Mesodermal cell (in vitro differentiated cells): ENCODE measurements around the gene SDK2.

Experiments used
- H3K27ac ChIP-seq: 2 replicates; pipeline ENCODE4 v1.7.0; 2013; ENCODE audit warnings: mild to moderate bottlenecking, low read depth, low read length, moderate library complexity; ENCODE audit not compliant: severe bottlenecking
- H3K36me3 ChIP-seq: 2 replicates; pipeline ENCODE4 v1.7.1; 2013; ENCODE audit warnings: mild to moderate bottlenecking, low read length, moderate library complexity; ENCODE audit not compliant: control insufficient read depth, insufficient read depth
- H3K4me1 ChIP-seq: one replicate; pipeline ENCODE4 v1.7.1; 2013; ENCODE audit warnings: mild to moderate bottlenecking, low read length; ENCODE audit not compliant: insufficient read depth, control insufficient read depth, poor library complexity, severe bottlenecking
- H3K4me3 ChIP-seq: 2 replicates; pipeline ENCODE4 v1.7.0; 2013; ENCODE audit warnings: low read length, control low read depth, mild to moderate bottlenecking; ENCODE audit not compliant: insufficient read depth, poor library complexity, severe bottlenecking; ENCODE audit errors: extremely low read depth
- H3K9me3 ChIP-seq: 2 replicates; pipeline ENCODE4 v1.7.1; 2013; ENCODE audit warnings: mild to moderate bottlenecking, low read length, moderate library complexity; ENCODE audit not compliant: control insufficient read depth
- WGBS, 2 experiments: methylation state at CpG; one replicate each; pipeline ENCODE4 v1.1.5; 2013; ENCODE audit warnings: missing lambda C conversion rate in 2 of 2; ENCODE audit not compliant: insufficient coverage in 2 of 2; 5-methylcytosine and 5-hydroxymethylcytosine counted together

Gene SDK2

GRCh38 chr17:73555199-73555960, 88.9 kb downstream of the SDK2 start:
- no peaks in the 10 kb centered on the region for H3K36me3 ChIP-seq
- H3K27ac ChIP-seq = no peak overlapping the region
- H3K4me1 ChIP-seq = peaks cover 12% of the 10 kb centered on the region
- WGBS, 2 experiments = 88 to 92% methylated on average over 12 to 13 of the region's 13 CpGs
- H3K4me3 ChIP-seq = no peak overlapping the region
- H3K9me3 ChIP-seq = no peaks in the 10 kb centered on the region

GRCh38 chr17:73554498-73554897, 89.7 kb downstream of the SDK2 start:
- Histone ChIP-seq H3K4me1 (peaks cover 15% of the 10 kb centered on the region), H3K36me3 (no peaks in the 10 kb centered on the region), H3K4me3 (no peak overlapping the region), H3K9me3 (no peaks in the 10 kb centered on the region), H3K27ac (no peak overlapping the region)

- H3K4me3 ChIP-seq = no peak overlapping the region
- H3K9me3 ChIP-seq = no peaks in the 10 kb centered on the region
- peaks cover 15% of the 10 kb centered on the region for H3K4me1 ChIP-seq
- H3K27ac ChIP-seq = no peak overlapping the region
- 60 to 100% methylated on average over 1 to 2 of the region's 2 CpGs for WGBS, 2 experiments
- H3K36me3 ChIP-seq = no peaks in the 10 kb centered on the region
Observed at GRCh38 chr17:73553311-73553710, 90.9 kb downstream of the SDK2 start.

- 91 to 92% methylated on average over 28 to 30 of the region's 30 CpGs for WGBS, 2 experiments
- H3K4me3 ChIP-seq = no peak overlapping the region
Observed at GRCh38 chr17:73552300-73553048, 91.8 kb downstream of the SDK2 start.

GRCh38 chr17:73551759-73552158, 92.5 kb downstream of the SDK2 start:
- WGBS, 2 experiments = 84 to 90% methylated on average over 4 of the region's 5 CpGs
- Histone ChIP-seq H3K27ac (no peak overlapping the region), H3K9me3 (no peaks in the 10 kb centered on the region), H3K36me3 (no peaks in the 10 kb centered on the region), H3K4me1 (peaks cover 18% of the 10 kb centered on the region), H3K4me3 (no peak overlapping the region)

More at GRCh38 chr17:73552300-73553048, 91.8 kb downstream of the SDK2 start:
- H3K4me1 ChIP-seq = peaks cover 15% of the 10 kb centered on the region
- no peaks in the 10 kb centered on the region for H3K9me3 ChIP-seq
- H3K27ac ChIP-seq = no peak overlapping the region
- H3K36me3 ChIP-seq = no peaks in the 10 kb centered on the region

- Histone ChIP-seq H3K4me1 (peaks cover 18% of the 10 kb centered on the region), H3K4me3 (no peak overlapping the region), H3K36me3 (no peaks in the 10 kb centered on the region), H3K27ac (no peak overlapping the region), H3K9me3 (no peaks in the 10 kb centered on the region)
- WGBS, 2 experiments = 89 to 90% methylated on average over 13 to 17 of the region's 20 CpGs
Observed at GRCh38 chr17:73551144-73551543, 93.1 kb downstream of the SDK2 start.

- no peaks in the 10 kb centered on the region for H3K9me3 ChIP-seq
- peaks cover 18% of the 10 kb centered on the region for H3K4me1 ChIP-seq
- no peaks in the 10 kb centered on the region for H3K36me3 ChIP-seq
- no peak overlapping the region for H3K27ac ChIP-seq
- WGBS, 2 experiments = 85 to 86% methylated on average over 8 of the region's 10 CpGs
- H3K4me3 ChIP-seq = no peak overlapping the region
Observed at GRCh38 chr17:73550556-73550955, 93.7 kb downstream of the SDK2 start.

GRCh38 chr17:73549841-73550430, 94.3 kb downstream of the SDK2 start:
- no peak overlapping the region for H3K27ac ChIP-seq
- no peaks in the 10 kb centered on the region for H3K36me3 ChIP-seq
- H3K9me3 ChIP-seq = no peaks in the 10 kb centered on the region
- H3K4me3 ChIP-seq = no peak overlapping the region
- 92 to 93% methylated on average over 12 of the region's 12 CpGs for WGBS, 2 experiments
- peaks cover 18% of the 10 kb centered on the region for H3K4me1 ChIP-seq

- 89% methylated on average over 9 to 10 of the region's 11 CpGs for WGBS, 2 experiments
- H3K9me3 ChIP-seq = no peaks in the 10 kb centered on the region
- no peak overlapping the region for H3K4me3 ChIP-seq
- no peaks in the 10 kb centered on the region for H3K36me3 ChIP-seq
- peaks cover 18% of the 10 kb centered on the region for H3K4me1 ChIP-seq
- H3K27ac ChIP-seq = no peak overlapping the region
Observed at GRCh38 chr17:73548620-73549311, 95.5 kb downstream of the SDK2 start.

GRCh38 chr17:73547790-73548189, 96.5 kb downstream of the SDK2 start:
- Histone ChIP-seq H3K27ac (no peak overlapping the region), H3K4me1 (peaks cover 15% of the 10 kb centered on the region), H3K9me3 (no peaks in the 10 kb centered on the region), H3K4me3 (no peak overlapping the region), H3K36me3 (no peaks in the 10 kb centered on the region)
- WGBS, 2 experiments = 91% methylated on average over 6 of the region's 6 CpGs; no CpG with 5 or more reads in 1 of the 2 experiments
